Endothelial cell of umbilical vein (primary cell): ENCODE data around the gene TMEM167B. TPM values are rescaled to one million over a fixed set of nuclear protein-coding genes. Genes with fewer than 3 reads are reported as not detected.

Experiments
- polyA plus RNA-seq, 4 experiments: library from polyadenylated mRNA; depleted of rRNA in 3 of 4; stranded (reverse) in 3 of 4; unstranded in 1 of 4; fragments of >200 nt; gene quantifications; 2 replicates each; pipeline versions ENCODE4 v1.2.1 to v1.2.3, GENCODE V29; 2011 to 2012; ENCODE audit warnings: missing spikeins in 1 of 4
- small RNA-seq: library from RNA; depleted of rRNA; stranded (forward); fragments of <200 nt; gene quantifications from one replicate; pipeline ENCODE3, GENCODE V24; 2012; ENCODE audit warnings: low replicate concordance, low read depth; ENCODE audit not compliant: insufficient read depth, insufficient read length
- total RNA-seq: library from RNA; stranded (reverse); gene quantifications from 2 replicates; pipeline ENCODE4 v1.2.3, GENCODE V29; 2021

TMEM167B gene
- total and polyA plus RNA-seq, 2 donors (not counting 3 experiments of a cell fraction or from before 2014, with no cell fraction given): 6.7 to 21.1 TPM

Small RNAs within 50 kb of the gene (small RNA-seq; reads per million reads assigned to genes)
- not detected for gene AL356488.2

Other genes with a start within 250 kb of the TMEM167B start
- gene AKNAD1, start 233.7 kb upstream of the TMEM167B start, total RNA-seq: not detected in 2 replicates
- not detected in 2 replicates for gene AKNAD1, start 233.7 kb upstream of the TMEM167B start, polyA plus RNA-seq
- gene GPSM2, start 213.8 kb upstream of the TMEM167B start, total RNA-seq: 17.1 and 19.8 TPM in 2 replicates
- gene GPSM2, start 213.8 kb upstream of the TMEM167B start, polyA plus RNA-seq: 5.8 and 6.0 TPM in 2 replicates
- gene CLCC1, start 127.3 kb upstream of the TMEM167B start, total RNA-seq: 28.8 and 36.3 TPM in 2 replicates
- 11.5 and 15.7 TPM in 2 replicates for gene CLCC1, start 127.3 kb upstream of the TMEM167B start, polyA plus RNA-seq
- gene WDR47, start 48.7 kb upstream of the TMEM167B start, total RNA-seq: 18.2 and 19.0 TPM in 2 replicates
- gene WDR47, start 48.7 kb upstream of the TMEM167B start, polyA plus RNA-seq: 7.5 and 9.1 TPM in 2 replicates
- gene TAF13, start 14.8 kb upstream of the TMEM167B start, total RNA-seq: 42.3 and 54.9 TPM in 2 replicates
- 9.6 and 14.8 TPM in 2 replicates for gene TAF13, start 14.8 kb upstream of the TMEM167B start, polyA plus RNA-seq
- gene ELAPOR1, start 23.4 kb downstream of the TMEM167B start, total RNA-seq: 1.0 and 1.1 TPM in 2 replicates
- 0.92 and 1.1 TPM in 2 replicates for gene ELAPOR1, start 23.4 kb downstream of the TMEM167B start, polyA plus RNA-seq
- gene SARS1, start 123.2 kb downstream of the TMEM167B start, total RNA-seq: 176 and 178 TPM in 2 replicates
- gene SARS1, start 123.2 kb downstream of the TMEM167B start, polyA plus RNA-seq: 87.8 and 110 TPM in 2 replicates
- gene CELSR2, start 158.8 kb downstream of the TMEM167B start, total RNA-seq: 1.4 and 2.2 TPM in 2 replicates
- gene CELSR2, start 158.8 kb downstream of the TMEM167B start, polyA plus RNA-seq: 0.76 and 0.90 TPM in 2 replicates
- gene PSRC1, start 192.4 kb downstream of the TMEM167B start, total RNA-seq: 23.4 and 29.3 TPM in 2 replicates
- 21.6 and 25.0 TPM in 2 replicates for gene PSRC1, start 192.4 kb downstream of the TMEM167B start, polyA plus RNA-seq
- not detected in 2 replicates for gene MYBPHL, start 216.2 kb downstream of the TMEM167B start, total RNA-seq
- gene MYBPHL, start 216.2 kb downstream of the TMEM167B start, polyA plus RNA-seq: not detected in 2 replicates